Measurements from ENCODE around the gene ERC1. TPM values are rescaled to one million over a fixed set of nuclear protein-coding genes. Genes with fewer than 3 reads are reported as not detected.
"Not testable (repeated sequence)": the region's sequence is repeated elsewhere in the genome, so short reads cannot be mapped to it uniquely, and the experiment has no call there.

The ERC1 gene
- total RNA-seq, 1 experiment from 2014 or later, result 40.4 TPM

DNA sequence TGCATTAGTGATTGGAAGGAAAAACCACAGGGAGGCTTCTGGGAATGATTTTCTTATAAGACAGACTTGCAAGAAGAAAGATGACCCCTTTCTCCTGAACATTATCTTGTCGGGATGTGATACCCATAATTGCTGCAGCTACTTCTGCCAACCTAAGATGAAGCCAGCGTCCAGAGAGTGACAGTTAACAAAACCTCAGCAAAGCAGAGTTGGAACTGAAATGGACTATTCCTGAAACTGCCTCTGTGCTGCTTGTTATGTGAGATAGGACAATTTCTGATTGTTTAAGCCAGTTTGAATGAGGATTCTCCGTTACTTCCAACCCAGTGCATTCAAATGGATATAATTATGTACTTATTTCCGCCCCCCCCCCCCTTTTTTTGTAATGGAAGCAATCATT, 204.5 kb downstream of the ERC1 start:
- in situ Hi-C loops (cut with HindIII; ENCODE audit: low pct_unique_long_range_greater_than_20kb, low sequenced_read_pairs) (no loop called here), intact Hi-C loops (cut with micrococcal nuclease; ENCODE audit: unreplicated experiment) (no loop called here)
- no peaks in the 10 kb centered on the region for H3K27me3 ChIP-seq (ENCODE audit: control insufficient read depth, insufficient read depth, low read length)
- no TSS peak for BruUV-seq (replicated peaks)
- no peaks in the 10 kb centered on the region for H3K4me1 ChIP-seq (ENCODE audit: control insufficient read depth, insufficient read depth, low read length)
- H3K36me3 ChIP-seq (ENCODE audit: control insufficient read depth, insufficient read depth, low read length), result no peaks in the 10 kb centered on the region
- TF ChIP-seq POLR2AphosphoS5 (IDR thresholded peaks at IDR 0.05; ENCODE audit: low read depth, low read length) (no peak), SIN3A (IDR thresholded peaks at IDR 0.05; ENCODE audit: borderline replicate concordance, insufficient read depth, low read depth, low read length) (no peak), TCF7L2 (IDR thresholded peaks at IDR 0.05; ENCODE audit: low read depth, low read length) (no peak)
- TF ChIP-seq, protein P1, sequence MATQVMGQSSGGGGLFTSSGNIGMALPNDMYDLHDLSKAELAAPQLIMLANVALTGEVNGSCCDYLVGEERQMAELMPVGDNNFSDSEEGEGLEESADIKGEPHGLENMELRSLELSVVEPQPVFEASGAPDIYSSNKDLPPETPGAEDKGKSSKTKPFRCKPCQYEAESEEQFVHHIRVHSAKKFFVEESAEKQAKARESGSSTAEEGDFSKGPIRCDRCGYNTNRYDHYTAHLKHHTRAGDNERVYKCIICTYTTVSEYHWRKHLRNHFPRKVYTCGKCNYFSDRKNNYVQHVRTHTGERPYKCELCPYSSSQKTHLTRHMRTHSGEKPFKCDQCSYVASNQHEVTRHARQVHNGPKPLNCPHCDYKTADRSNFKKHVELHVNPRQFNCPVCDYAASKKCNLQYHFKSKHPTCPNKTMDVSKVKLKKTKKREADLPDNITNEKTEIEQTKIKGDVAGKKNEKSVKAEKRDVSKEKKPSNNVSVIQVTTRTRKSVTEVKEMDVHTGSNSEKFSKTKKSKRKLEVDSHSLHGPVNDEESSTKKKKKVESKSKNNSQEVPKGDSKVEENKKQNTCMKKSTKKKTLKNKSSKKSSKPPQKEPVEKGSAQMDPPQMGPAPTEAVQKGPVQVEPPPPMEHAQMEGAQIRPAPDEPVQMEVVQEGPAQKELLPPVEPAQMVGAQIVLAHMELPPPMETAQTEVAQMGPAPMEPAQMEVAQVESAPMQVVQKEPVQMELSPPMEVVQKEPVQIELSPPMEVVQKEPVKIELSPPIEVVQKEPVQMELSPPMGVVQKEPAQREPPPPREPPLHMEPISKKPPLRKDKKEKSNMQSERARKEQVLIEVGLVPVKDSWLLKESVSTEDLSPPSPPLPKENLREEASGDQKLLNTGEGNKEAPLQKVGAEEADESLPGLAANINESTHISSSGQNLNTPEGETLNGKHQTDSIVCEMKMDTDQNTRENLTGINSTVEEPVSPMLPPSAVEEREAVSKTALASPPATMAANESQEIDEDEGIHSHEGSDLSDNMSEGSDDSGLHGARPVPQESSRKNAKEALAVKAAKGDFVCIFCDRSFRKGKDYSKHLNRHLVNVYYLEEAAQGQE (IDR thresholded peaks at IDR 0.05; ENCODE audit: insufficient read depth in 1 of 2, low read depth in 2 of 2, low read length in 1 of 2), result no peak
- TF ChIP-seq, protein P2, sequence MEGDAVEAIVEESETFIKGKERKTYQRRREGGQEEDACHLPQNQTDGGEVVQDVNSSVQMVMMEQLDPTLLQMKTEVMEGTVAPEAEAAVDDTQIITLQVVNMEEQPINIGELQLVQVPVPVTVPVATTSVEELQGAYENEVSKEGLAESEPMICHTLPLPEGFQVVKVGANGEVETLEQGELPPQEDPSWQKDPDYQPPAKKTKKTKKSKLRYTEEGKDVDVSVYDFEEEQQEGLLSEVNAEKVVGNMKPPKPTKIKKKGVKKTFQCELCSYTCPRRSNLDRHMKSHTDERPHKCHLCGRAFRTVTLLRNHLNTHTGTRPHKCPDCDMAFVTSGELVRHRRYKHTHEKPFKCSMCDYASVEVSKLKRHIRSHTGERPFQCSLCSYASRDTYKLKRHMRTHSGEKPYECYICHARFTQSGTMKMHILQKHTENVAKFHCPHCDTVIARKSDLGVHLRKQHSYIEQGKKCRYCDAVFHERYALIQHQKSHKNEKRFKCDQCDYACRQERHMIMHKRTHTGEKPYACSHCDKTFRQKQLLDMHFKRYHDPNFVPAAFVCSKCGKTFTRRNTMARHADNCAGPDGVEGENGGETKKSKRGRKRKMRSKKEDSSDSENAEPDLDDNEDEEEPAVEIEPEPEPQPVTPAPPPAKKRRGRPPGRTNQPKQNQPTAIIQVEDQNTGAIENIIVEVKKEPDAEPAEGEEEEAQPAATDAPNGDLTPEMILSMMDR (IDR thresholded peaks at IDR 0.05), result no peak
- ATAC-seq, result no peak
- no peak overlapping the region for H3K27ac ChIP-seq (ENCODE audit: low read length)
- no peak overlapping the region for H3K4me3 ChIP-seq (ENCODE audit: low read depth in 2 of 2, low read length in 2 of 2)
- DNase-seq (ENCODE audit: low read depth, low spot score), result no peak
- H3K9me3 ChIP-seq (ENCODE audit: control insufficient read depth, insufficient read depth, low read depth, low read length), result no peaks in the 10 kb centered on the region; the same call in 1 of the 2 replicates
- ChIA-PET POLR2A (no interaction called here), CTCF (no interaction called here)

DNA sequence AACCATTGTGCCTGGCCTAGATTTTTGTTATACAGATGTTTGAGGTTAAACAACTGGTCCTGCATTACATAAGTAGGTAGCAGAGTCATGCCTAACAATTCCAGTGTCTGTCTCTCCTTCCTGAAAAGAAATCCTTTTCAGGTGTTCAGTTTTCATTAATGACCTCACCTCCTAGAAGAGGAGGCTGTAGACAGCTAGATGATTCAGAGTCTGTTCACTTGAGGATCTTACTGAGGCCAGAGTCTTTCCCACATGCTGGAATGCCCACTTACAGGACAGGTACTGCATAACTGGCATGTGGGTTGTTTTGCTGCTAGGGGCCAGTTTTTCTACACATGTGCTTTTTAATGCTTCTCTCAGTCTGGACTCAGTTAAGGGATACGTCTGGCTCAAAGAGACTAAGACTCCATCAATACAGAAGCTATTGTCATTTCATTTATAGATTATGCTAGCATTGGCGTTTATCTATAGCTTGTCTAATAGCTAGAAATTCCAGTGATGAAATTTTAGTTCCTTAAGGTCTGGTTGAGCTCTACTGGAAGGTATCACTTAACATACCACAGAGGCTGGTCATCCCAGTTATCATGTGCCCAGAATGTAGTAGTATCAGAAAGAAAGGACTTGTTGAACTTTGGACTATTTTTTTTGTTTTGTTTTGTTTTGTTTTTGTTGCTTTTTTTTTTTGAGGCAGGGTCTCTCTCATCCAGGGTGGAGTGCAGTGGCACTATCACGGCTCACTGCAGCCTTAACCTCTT, 206.4 kb downstream of the ERC1 start:
- H3K4me1 ChIP-seq (ENCODE audit: control insufficient read depth, insufficient read depth, low read length), result no peaks in the 10 kb centered on the region
- no peaks in the 10 kb centered on the region; the same call in 1 of the 2 replicates for H3K9me3 ChIP-seq (ENCODE audit: control insufficient read depth, insufficient read depth, low read depth, low read length)
- ATAC-seq, result no peak
- intact Hi-C loops (cut with micrococcal nuclease; ENCODE audit: unreplicated experiment) (no loop called here), in situ Hi-C loops (cut with HindIII; ENCODE audit: low pct_unique_long_range_greater_than_20kb, low sequenced_read_pairs) (no loop called here)
- H3K27me3 ChIP-seq (ENCODE audit: control insufficient read depth, insufficient read depth, low read length), result no peaks in the 10 kb centered on the region
- ChIA-PET CTCF (no interaction called here), POLR2A (no interaction called here)
- BruUV-seq (replicated peaks), result no TSS peak
- no peak overlapping the region for H3K27ac ChIP-seq (ENCODE audit: low read length)
- TF ChIP-seq SIN3A (IDR thresholded peaks at IDR 0.05; ENCODE audit: borderline replicate concordance, insufficient read depth, low read depth, low read length), result no peak
- no peak for TF ChIP-seq POLR2AphosphoS5 (IDR thresholded peaks at IDR 0.05; ENCODE audit: low read depth, low read length)
- TF ChIP-seq, protein P1 (IDR thresholded peaks at IDR 0.05; ENCODE audit: insufficient read depth in 1 of 2, low read depth in 2 of 2, low read length in 1 of 2), result no peak
- no peaks in the 10 kb centered on the region for H3K36me3 ChIP-seq (ENCODE audit: control insufficient read depth, insufficient read depth, low read length)
- no peak for DNase-seq (ENCODE audit: low read depth, low spot score)
- H3K4me3 ChIP-seq (ENCODE audit: low read depth in 2 of 2, low read length in 2 of 2), result no peak overlapping the region

DNA sequence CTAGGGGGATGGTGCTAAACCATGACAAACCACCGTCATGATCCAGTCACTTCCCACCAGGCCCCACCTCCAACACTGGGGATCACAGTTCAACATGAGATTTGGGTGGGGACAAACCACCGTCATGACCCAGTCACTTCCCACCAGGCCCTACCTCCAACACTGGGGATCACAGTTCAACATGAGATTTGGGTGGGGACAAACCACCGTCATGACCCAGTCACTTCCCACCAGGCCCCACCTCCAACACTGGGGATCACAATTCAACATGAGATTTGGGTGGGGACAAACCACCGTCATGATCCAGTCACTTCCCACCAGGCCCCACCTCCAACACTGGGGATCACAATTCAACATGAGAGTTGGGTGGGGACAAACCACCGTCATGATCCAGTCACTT, 207.8 kb downstream of the ERC1 start:
- H3K4me3 ChIP-seq (ENCODE audit: low read depth in 2 of 2, low read length in 2 of 2); H3K27me3 ChIP-seq (ENCODE audit: control insufficient read depth, insufficient read depth, low read length); H3K36me3 ChIP-seq (ENCODE audit: control insufficient read depth, insufficient read depth, low read length); in situ Hi-C loops (cut with HindIII; ENCODE audit: low pct_unique_long_range_greater_than_20kb, low sequenced_read_pairs); CTCF ChIA-PET; H3K9me3 ChIP-seq (ENCODE audit: control insufficient read depth, insufficient read depth, low read depth, low read length); H3K27ac ChIP-seq (ENCODE audit: low read length); ATAC-seq; H3K4me1 ChIP-seq (ENCODE audit: control insufficient read depth, insufficient read depth, low read length); BruUV-seq (replicated peaks); DNase-seq (ENCODE audit: low read depth, low spot score); intact Hi-C loops (cut with micrococcal nuclease; ENCODE audit: unreplicated experiment); POLR2A ChIA-PET: not testable (repeated sequence)
